Fibroblast of gingiva (primary cell): Measurements from ENCODE around the gene SF3B3.
"Not testable (repeated sequence)": the region's sequence is repeated elsewhere in the genome, so short reads cannot be mapped to it uniquely, and the experiment has no call there.

Experiments used
- DNase-seq: peaks from one replicate; pipeline ENCODE4 v3.0.0-alpha.2; 2011; ENCODE audit warnings: low read depth

The SF3B3 gene

GRCh38 chr16:70615945-70616344 lies 92.3 kb downstream of the SF3B3 start:
- DNase-seq = no peak

GRCh38 chr16:70621864-70622263 lies 98.2 kb downstream of the SF3B3 start:
- not testable (repeated sequence) for DNase-seq
